Vagina (tissue), 2 donors: ENCODE data around the gene FNDC5. TPM values are rescaled to one million over a fixed set of nuclear protein-coding genes. Genes with fewer than 3 reads are reported as not detected.
A peak's percentile ranks its signal among the peaks of the same experiment; 100 is the strongest.

Source experiments
- DNase-seq, 2 donors: peaks; one replicate each; pipeline ENCODE4 v3.0.0-alpha.2; 2017; ENCODE audit errors: extremely low spot score in 2 of 2
- H3K27ac ChIP-seq: fragments of 200-600 bp; sonication (generic); one replicate; pipeline ENCODE4 v1.5.1; 2019
- H3K27me3 ChIP-seq: fragments of 200-600 bp; sonication (generic); one replicate; pipeline ENCODE4 v1.5.1; 2019
- H3K36me3 ChIP-seq, 2 donors: fragments of 200-600 bp; sonication (generic); one replicate each; pipeline ENCODE4 v1.5.1; 2017 to 2019
- H3K4me1 ChIP-seq: fragments of 200-600 bp; sonication (generic); one replicate; pipeline ENCODE4 v1.5.1; 2019
- H3K4me3 ChIP-seq, 2 donors: fragments of 200-600 bp; sonication (generic); 1 replicate in 1 of 2; 2 replicates in 1 of 2; pipeline ENCODE4 v1.5.1; 2016 to 2019
- H3K9me3 ChIP-seq: fragments of 200-600 bp; sonication (generic); one replicate; pipeline ENCODE4 v1.5.1; 2019
- CTCF ChIP-seq, 3 experiments: fragments of 450-650 bp in 2 of 3; fragments of 200-600 bp in 1 of 3; sonication (generic) in 1 of 3; IDR thresholded peaks; one replicate each; pipeline ENCODE4 v1.5.1; 2017 to 2019; ENCODE audit warnings: antibody characterized with exemption in 3 of 3, mild to moderate bottlenecking in 2 of 3, moderate library complexity in 2 of 3
- POLR2A ChIP-seq, 2 donors: fragments of 450-650 bp; IDR thresholded peaks; one replicate each; pipeline ENCODE4 v1.6.1; 2017; ENCODE audit warnings: antibody characterized with exemption in 2 of 2, mild to moderate bottlenecking in 2 of 2, moderate library complexity in 2 of 2
- POLR2AphosphoS5 ChIP-seq, 2 donors: sonication (generic); formaldehyde crosslinking; IDR thresholded peaks; one replicate each; pipeline ENCODE4 v1.9.0; 2017; ENCODE audit warnings: antibody characterized with exemption in 2 of 2, mild to moderate bottlenecking in 2 of 2, low read depth in 1 of 2; ENCODE audit not compliant: insufficient read depth in 1 of 2
- intact Hi-C: fragments of 100-400 bp; cut with DNase I; formaldehyde crosslinking; loops from one replicate; pipeline ENCODE4 v1.15.1; 2023
- total RNA-seq: library from RNA; depleted of rRNA; stranded (reverse); fragments of >200 nt; gene quantifications from one replicate; pipeline ENCODE4 v1.2.3, GENCODE V29; 2016

FNDC5 gene
- total RNA-seq, 1 donor from 2014 or later = 4.7 TPM

- no peak overlapping the region for H3K27ac ChIP-seq
- no peaks in the 10 kb centered on the region for H3K27me3 ChIP-seq
- DNase-seq = peak in 1 of 2 donors; percentile 74
- intact Hi-C loops = no loop called here
- peaks cover 26% of the 10 kb centered on the region for H3K4me1 ChIP-seq
- H3K4me3 ChIP-seq = no peak overlapping the region
- no peaks in the 10 kb centered on the region for H3K9me3 ChIP-seq
- TF ChIP-seq POLR2A (IDR thresholded peaks at IDR 0.05) = no peak
- no peaks in the 10 kb centered on the region for H3K36me3 ChIP-seq
Observed at GRCh38 chr1:32868806-32869455, 1.8 kb downstream of the FNDC5 start.

GRCh38 chr1:32868085-32868484, 2.6 kb downstream of the FNDC5 start:
- H3K36me3 ChIP-seq = peaks cover 0 to under 1% of the 10 kb centered on the region in 2 donors
- H3K4me1 ChIP-seq = peaks cover 26% of the 10 kb centered on the region
- no peaks in the 10 kb centered on the region for H3K9me3 ChIP-seq
- H3K27ac ChIP-seq = no peak overlapping the region
- TF ChIP-seq CTCF (IDR thresholded peaks at IDR 0.05) (no peak), POLR2A (IDR thresholded peaks at IDR 0.05) (no peak), POLR2AphosphoS5 (IDR thresholded peaks at IDR 0.05; ENCODE audit: insufficient read depth in 1 of 2, low read depth in 1 of 2) (no peak)
- no peaks in the 10 kb centered on the region for H3K27me3 ChIP-seq
- no peak overlapping the region for H3K4me3 ChIP-seq
- no peak for DNase-seq
- intact Hi-C loops = no loop called here

GRCh38 chr1:32867671-32868070, 3.0 kb downstream of the FNDC5 start:
- no peaks in the 10 kb centered on the region for H3K27me3 ChIP-seq
- peaks cover 24% of the 10 kb centered on the region for H3K4me1 ChIP-seq
- no peak for DNase-seq
- no peak overlapping the region for H3K27ac ChIP-seq
- H3K9me3 ChIP-seq = no peaks in the 10 kb centered on the region
- H3K4me3 ChIP-seq = no peak overlapping the region
- no peak for TF ChIP-seq POLR2AphosphoS5 (IDR thresholded peaks at IDR 0.05; ENCODE audit: insufficient read depth in 1 of 2, low read depth in 1 of 2)
- intact Hi-C loops = no loop called here
- H3K36me3 ChIP-seq = peaks cover 0 to 5% of the 10 kb centered on the region in 2 donors

GRCh38 chr1:32867151-32867550, 3.6 kb downstream of the FNDC5 start:
- no peaks in the 10 kb centered on the region for H3K27me3 ChIP-seq
- H3K36me3 ChIP-seq = peaks cover 0 to 7% of the 10 kb centered on the region in 2 donors
- H3K4me3 ChIP-seq = no peak overlapping the region
- no peak for DNase-seq
- no peak for TF ChIP-seq POLR2AphosphoS5 (IDR thresholded peaks at IDR 0.05; ENCODE audit: insufficient read depth in 1 of 2, low read depth in 1 of 2)
- no peak for TF ChIP-seq POLR2A (IDR thresholded peaks at IDR 0.05)
- no peak for TF ChIP-seq CTCF (IDR thresholded peaks at IDR 0.05)
- intact Hi-C loops = no loop called here
- no peak overlapping the region for H3K27ac ChIP-seq
- H3K9me3 ChIP-seq = no peaks in the 10 kb centered on the region
- H3K4me1 ChIP-seq = peaks cover 19% of the 10 kb centered on the region

- intact Hi-C loops = no loop called here
- H3K36me3 ChIP-seq = peaks cover 0 to 7% of the 10 kb centered on the region in 2 donors
- H3K27me3 ChIP-seq = no peaks in the 10 kb centered on the region
- H3K4me1 ChIP-seq = peaks cover 7% of the 10 kb centered on the region
- no peak for TF ChIP-seq POLR2A (IDR thresholded peaks at IDR 0.05)
- no peak for TF ChIP-seq CTCF (IDR thresholded peaks at IDR 0.05)
- no peak for TF ChIP-seq POLR2AphosphoS5 (IDR thresholded peaks at IDR 0.05; ENCODE audit: insufficient read depth in 1 of 2, low read depth in 1 of 2)
- no peaks in the 10 kb centered on the region for H3K9me3 ChIP-seq
- H3K27ac ChIP-seq = no peak overlapping the region
- DNase-seq = no peak
- H3K4me3 ChIP-seq = no peak overlapping the region
Observed at GRCh38 chr1:32865639-32866405, 4.9 kb downstream of the FNDC5 start.
